Neural cell (in vitro differentiated cells): Measurements from ENCODE around the gene DHCR24. TPM values are rescaled to one million over a fixed set of nuclear protein-coding genes. Genes with fewer than 3 reads are reported as not detected.

ENCODE experiments used
- H2AFZ ChIP-seq: fragments of 200-600, 300-800 bp; sonication (generic), shearing (Covaris generic); 2 replicates; pipeline ENCODE4 v1.6.0; 2014; ENCODE audit warnings: low read depth, mild to moderate bottlenecking, antibody characterized with exemption, low read length, moderate library complexity
- H3F3A ChIP-seq: fragments of 200-600 bp; shearing (Covaris generic); 2 replicates; pipeline ENCODE4 v1.6.1; 2016; ENCODE audit warnings: mild to moderate bottlenecking, moderate library complexity, mixed read lengths, antibody characterized with exemption, low read length; ENCODE audit not compliant: insufficient read depth, poor library complexity, severe bottlenecking
- H3K27ac ChIP-seq: fragments of 200-600, 300-800 bp; sonication (generic), shearing (Covaris generic); 2 replicates; pipeline ENCODE4 v1.5.1; 2014; ENCODE audit warnings: mild to moderate bottlenecking, low read length, moderate library complexity
- H3K27me3 ChIP-seq: fragments of 300-800, 200-600 bp; sonication (generic), shearing (Covaris generic); 2 replicates; pipeline ENCODE4 v1.6.0; 2014; ENCODE audit warnings: mild to moderate bottlenecking, low read depth, low read length, moderate library complexity; ENCODE audit not compliant: insufficient read depth
- H3K36me3 ChIP-seq: fragments of 300-800, 200-600 bp; sonication (generic), shearing (Covaris generic); 2 replicates; pipeline ENCODE4 v1.5.1; 2014; ENCODE audit warnings: mild to moderate bottlenecking, antibody characterized with exemption, low read length, moderate library complexity; ENCODE audit not compliant: insufficient read depth
- H3K4me2 ChIP-seq: fragments of 300-800, 200-600 bp; sonication (generic), shearing (Covaris generic); 2 replicates; pipeline ENCODE4 v1.6.0; 2014; ENCODE audit warnings: mild to moderate bottlenecking, low read length
- H3K4me3 ChIP-seq: fragments of 300-800, 200-600 bp; sonication (generic), shearing (Covaris generic); 2 replicates; pipeline ENCODE4 v1.5.1; 2014; ENCODE audit warnings: mild to moderate bottlenecking, low read length, moderate library complexity
- H3K79me2 ChIP-seq: fragments of 200-600 bp; shearing (Covaris generic); replicated peaks from 2 replicates; pipeline ENCODE4 v1.6.0; 2014; ENCODE audit warnings: mild to moderate bottlenecking, low read length, moderate library complexity; ENCODE audit not compliant: insufficient read depth
- H3K9ac ChIP-seq: fragments of 300-800, 200-600 bp; sonication (generic), shearing (Covaris generic); 2 replicates; pipeline ENCODE4 v1.6.1; 2016; ENCODE audit warnings: mild to moderate bottlenecking, low read length, mixed read lengths
- H3K9me2 ChIP-seq: fragments of 200-600 bp; shearing (Covaris generic); 2 replicates; pipeline ENCODE4 v1.6.1; 2016; ENCODE audit warnings: mild to moderate bottlenecking, low read length, mixed read lengths; ENCODE audit not compliant: insufficient read depth
- H3K9me3 ChIP-seq: fragments of 200-600, 300-800 bp; sonication (generic), shearing (Covaris generic); 2 replicates; pipeline ENCODE4 v1.6.1; 2016; ENCODE audit warnings: mild to moderate bottlenecking, mixed run types, low read length, moderate library complexity, mixed read lengths
- H4K20me1 ChIP-seq: fragments of 200-600 bp; shearing (Covaris generic); 2 replicates; pipeline ENCODE4 v1.6.1; 2016; ENCODE audit warnings: mild to moderate bottlenecking, mixed run types; ENCODE audit not compliant: insufficient read depth
- EP300 ChIP-seq: fragments of 450-650 bp; conservative IDR thresholded peaks from 2 replicates; pipeline ENCODE4 v1.6.1; 2014; ENCODE audit warnings: antibody characterized with exemption, mild to moderate bottlenecking, moderate library complexity; ENCODE audit not compliant: poor library complexity, severe bottlenecking
- EZH2 ChIP-seq: fragments of 200-600, 300-800 bp; shearing (Covaris generic), sonication (generic); IDR thresholded peaks from 2 replicates; pipeline ENCODE4 v1.6.1; 2014; ENCODE audit warnings: antibody characterized with exemption, low read length, borderline replicate concordance, mild to moderate bottlenecking; ENCODE audit not compliant: insufficient read depth, poor library complexity, severe bottlenecking
- MXI1 ChIP-seq: fragments of 450-650 bp; conservative IDR thresholded peaks from 2 replicates; pipeline ENCODE4 v1.6.1; 2014; ENCODE audit warnings: antibody characterized with exemption, mild to moderate bottlenecking; ENCODE audit not compliant: poor library complexity, severe bottlenecking
- POLR2AphosphoS5 ChIP-seq: IDR thresholded peaks from 2 replicates; pipeline ENCODE4 v1.6.1; 2012
- RAD21 ChIP-seq: fragments of 450-650 bp; conservative IDR thresholded peaks from 2 replicates; pipeline ENCODE4 v1.6.1; 2014; ENCODE audit warnings: antibody characterized with exemption, mild to moderate bottlenecking, moderate library complexity
- SMC3 ChIP-seq: fragments of 450-650 bp; conservative IDR thresholded peaks from 2 replicates; pipeline ENCODE4 v1.6.1; 2014; ENCODE audit warnings: antibody characterized with exemption, mild to moderate bottlenecking, moderate library complexity; ENCODE audit not compliant: poor library complexity
- TAF1 ChIP-seq: IDR thresholded peaks from 2 replicates; pipeline ENCODE4 v1.6.1; 2012; ENCODE audit warnings: low read depth
- polyA plus RNA-seq: library from polyadenylated mRNA; depleted of rRNA; stranded (reverse); fragments of >200 nt; gene quantifications from 2 replicates; pipeline ENCODE4 v1.2.3, GENCODE V29; 2014
- TF ChIP-seq, protein P1 (sequence below): IDR thresholded peaks from 2 replicates; pipeline ENCODE4 v1.6.1; 2012; ENCODE audit warnings: borderline replicate concordance
- TF ChIP-seq, protein P2 (sequence below): fragments of 450-650 bp; IDR thresholded peaks from 2 replicates; pipeline ENCODE4 v1.5.1; 2014; ENCODE audit warnings: antibody characterized with exemption, mild to moderate bottlenecking, moderate library complexity; ENCODE audit not compliant: poor library complexity, severe bottlenecking

DHCR24 gene
- polyA plus RNA-seq, 1 donor from 2014 or later, result 91.3 TPM

DNA sequence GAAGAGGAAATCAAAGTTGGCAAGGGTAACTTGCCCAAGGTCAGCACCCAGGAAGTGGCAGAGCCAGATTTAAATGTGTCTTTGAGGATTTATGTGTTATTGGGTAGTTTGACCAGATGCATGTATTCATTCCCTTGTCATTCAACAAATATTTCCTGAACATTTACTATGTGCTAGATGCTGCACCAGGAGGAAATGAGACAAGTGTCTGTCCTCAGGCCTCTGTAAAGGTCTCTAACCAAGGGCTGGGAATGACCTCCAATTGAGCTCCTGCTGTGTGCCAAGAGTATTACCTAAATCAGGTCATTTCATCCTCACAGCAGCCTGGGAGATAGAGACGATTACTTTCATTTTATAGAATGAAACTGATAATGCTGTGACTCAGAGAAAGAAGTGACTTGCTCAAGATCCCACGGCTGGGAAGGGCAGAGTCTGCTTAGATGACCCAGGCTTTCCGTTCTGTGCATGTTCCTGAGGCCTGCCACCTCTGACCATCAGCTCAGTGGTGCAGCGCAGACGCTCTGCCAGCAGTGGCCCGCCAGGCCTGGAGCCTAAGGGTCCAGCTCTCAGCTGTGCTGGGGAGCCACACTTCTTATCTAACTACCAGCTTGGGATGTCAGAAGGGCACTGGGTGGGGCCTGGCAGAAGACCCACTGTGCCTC is 82.4 kb downstream of the DHCR24 start:
- no peak overlapping the region for H3K4me2 ChIP-seq
- H3K9ac ChIP-seq, result no peak overlapping the region
- no peaks in the 10 kb centered on the region for H3K36me3 ChIP-seq
- H3K4me3 ChIP-seq, result no peak overlapping the region
- H3K9me2 ChIP-seq, result no peaks in the 10 kb centered on the region
- no peak for TF ChIP-seq RAD21
- TF ChIP-seq SMC3, result no peak
- no peak for TF ChIP-seq MXI1
- TF ChIP-seq, protein P1, sequence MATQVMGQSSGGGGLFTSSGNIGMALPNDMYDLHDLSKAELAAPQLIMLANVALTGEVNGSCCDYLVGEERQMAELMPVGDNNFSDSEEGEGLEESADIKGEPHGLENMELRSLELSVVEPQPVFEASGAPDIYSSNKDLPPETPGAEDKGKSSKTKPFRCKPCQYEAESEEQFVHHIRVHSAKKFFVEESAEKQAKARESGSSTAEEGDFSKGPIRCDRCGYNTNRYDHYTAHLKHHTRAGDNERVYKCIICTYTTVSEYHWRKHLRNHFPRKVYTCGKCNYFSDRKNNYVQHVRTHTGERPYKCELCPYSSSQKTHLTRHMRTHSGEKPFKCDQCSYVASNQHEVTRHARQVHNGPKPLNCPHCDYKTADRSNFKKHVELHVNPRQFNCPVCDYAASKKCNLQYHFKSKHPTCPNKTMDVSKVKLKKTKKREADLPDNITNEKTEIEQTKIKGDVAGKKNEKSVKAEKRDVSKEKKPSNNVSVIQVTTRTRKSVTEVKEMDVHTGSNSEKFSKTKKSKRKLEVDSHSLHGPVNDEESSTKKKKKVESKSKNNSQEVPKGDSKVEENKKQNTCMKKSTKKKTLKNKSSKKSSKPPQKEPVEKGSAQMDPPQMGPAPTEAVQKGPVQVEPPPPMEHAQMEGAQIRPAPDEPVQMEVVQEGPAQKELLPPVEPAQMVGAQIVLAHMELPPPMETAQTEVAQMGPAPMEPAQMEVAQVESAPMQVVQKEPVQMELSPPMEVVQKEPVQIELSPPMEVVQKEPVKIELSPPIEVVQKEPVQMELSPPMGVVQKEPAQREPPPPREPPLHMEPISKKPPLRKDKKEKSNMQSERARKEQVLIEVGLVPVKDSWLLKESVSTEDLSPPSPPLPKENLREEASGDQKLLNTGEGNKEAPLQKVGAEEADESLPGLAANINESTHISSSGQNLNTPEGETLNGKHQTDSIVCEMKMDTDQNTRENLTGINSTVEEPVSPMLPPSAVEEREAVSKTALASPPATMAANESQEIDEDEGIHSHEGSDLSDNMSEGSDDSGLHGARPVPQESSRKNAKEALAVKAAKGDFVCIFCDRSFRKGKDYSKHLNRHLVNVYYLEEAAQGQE, result no peak
- no peak for TF ChIP-seq EZH2
- no peak for TF ChIP-seq TAF1
- no peak for TF ChIP-seq EP300
- TF ChIP-seq, protein P2, sequence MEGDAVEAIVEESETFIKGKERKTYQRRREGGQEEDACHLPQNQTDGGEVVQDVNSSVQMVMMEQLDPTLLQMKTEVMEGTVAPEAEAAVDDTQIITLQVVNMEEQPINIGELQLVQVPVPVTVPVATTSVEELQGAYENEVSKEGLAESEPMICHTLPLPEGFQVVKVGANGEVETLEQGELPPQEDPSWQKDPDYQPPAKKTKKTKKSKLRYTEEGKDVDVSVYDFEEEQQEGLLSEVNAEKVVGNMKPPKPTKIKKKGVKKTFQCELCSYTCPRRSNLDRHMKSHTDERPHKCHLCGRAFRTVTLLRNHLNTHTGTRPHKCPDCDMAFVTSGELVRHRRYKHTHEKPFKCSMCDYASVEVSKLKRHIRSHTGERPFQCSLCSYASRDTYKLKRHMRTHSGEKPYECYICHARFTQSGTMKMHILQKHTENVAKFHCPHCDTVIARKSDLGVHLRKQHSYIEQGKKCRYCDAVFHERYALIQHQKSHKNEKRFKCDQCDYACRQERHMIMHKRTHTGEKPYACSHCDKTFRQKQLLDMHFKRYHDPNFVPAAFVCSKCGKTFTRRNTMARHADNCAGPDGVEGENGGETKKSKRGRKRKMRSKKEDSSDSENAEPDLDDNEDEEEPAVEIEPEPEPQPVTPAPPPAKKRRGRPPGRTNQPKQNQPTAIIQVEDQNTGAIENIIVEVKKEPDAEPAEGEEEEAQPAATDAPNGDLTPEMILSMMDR, result no peak
- TF ChIP-seq POLR2AphosphoS5, result no peak
- H3K79me2 ChIP-seq, result no peaks in the 10 kb centered on the region
- no peaks in the 10 kb centered on the region for H3K27me3 ChIP-seq
- no peaks in the 10 kb centered on the region for H3K9me3 ChIP-seq
- no peak overlapping the region for H2AFZ ChIP-seq
- no peak overlapping the region for H3K27ac ChIP-seq
- no peaks in the 10 kb centered on the region for H4K20me1 ChIP-seq
- no peaks in the 10 kb centered on the region for H3F3A ChIP-seq

DNA sequence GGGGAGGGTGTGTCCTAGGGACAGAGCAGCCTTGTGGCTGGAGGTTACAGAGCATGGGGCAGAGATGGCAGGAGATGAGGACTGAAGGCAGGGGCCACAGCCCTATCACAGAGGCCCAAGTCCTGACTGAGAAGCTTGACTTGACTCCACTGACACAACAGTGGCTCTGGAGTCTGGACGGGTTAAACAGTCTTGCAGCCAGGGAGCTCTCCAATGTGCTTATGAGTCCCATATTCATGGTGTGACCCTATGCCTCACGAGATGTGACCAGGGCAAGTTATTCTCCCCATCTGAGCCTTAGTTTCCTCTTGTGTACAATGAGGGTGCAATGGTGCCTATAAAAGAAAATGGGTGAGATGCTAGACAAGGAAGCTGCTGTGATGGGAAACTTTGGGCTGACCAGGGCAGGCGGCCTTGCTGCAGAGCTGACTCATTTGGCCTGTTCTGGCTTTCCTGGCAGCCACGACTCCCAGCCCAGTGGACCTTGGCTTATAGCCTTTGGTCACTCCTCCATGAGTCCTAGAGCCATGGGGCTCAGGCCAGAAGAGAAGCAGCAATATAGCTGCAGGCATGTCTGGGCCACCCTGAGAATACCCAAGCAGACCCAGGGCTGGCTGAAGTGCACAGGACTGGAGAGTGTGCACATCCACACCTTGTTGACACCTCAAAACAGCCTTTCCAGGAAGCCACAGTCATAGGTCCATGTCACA is 83.1 kb downstream of the DHCR24 start:
- no peaks in the 10 kb centered on the region for H3K27me3 ChIP-seq
- no peak for TF ChIP-seq EP300
- no peak for TF ChIP-seq MXI1
- no peak for TF ChIP-seq POLR2AphosphoS5
- TF ChIP-seq, protein P2, result no peak
- TF ChIP-seq TAF1, result no peak
- H3K36me3 ChIP-seq, result no peaks in the 10 kb centered on the region
- no peaks in the 10 kb centered on the region for H3K9me2 ChIP-seq
- no peaks in the 10 kb centered on the region for H3F3A ChIP-seq
- H3K79me2 ChIP-seq, result no peaks in the 10 kb centered on the region
- no peak overlapping the region for H3K4me3 ChIP-seq
- H3K9me3 ChIP-seq, result no peaks in the 10 kb centered on the region
- no peak overlapping the region for H3K9ac ChIP-seq
- no peak overlapping the region for H2AFZ ChIP-seq
- no peak overlapping the region for H3K27ac ChIP-seq
- H4K20me1 ChIP-seq, result no peaks in the 10 kb centered on the region
- no peak overlapping the region for H3K4me2 ChIP-seq
